GM06990 (cell line): Measurements from ENCODE around the gene ZBTB12.
"Not testable (repeated sequence)": the region's sequence is repeated elsewhere in the genome, so short reads cannot be mapped to it uniquely, and the experiment has no call there.

Experiments
- DNase-seq: peaks from one replicate; pipeline ENCODE4 v3.0.0-alpha.2; 2011; ENCODE audit not compliant: insufficient read length; ENCODE audit errors: extremely low read depth
- H3K27me3 ChIP-seq: replicated peaks from 2 replicates; pipeline ENCODE4 v1.6.0; 2011; ENCODE audit warnings: low read length; ENCODE audit not compliant: control insufficient read depth, insufficient read depth
- H3K36me3 ChIP-seq: 2 replicates; pipeline ENCODE4 v1.5.1; 2011; ENCODE audit warnings: low read length; ENCODE audit not compliant: control insufficient read depth, insufficient read depth
- H3K4me3 ChIP-seq: replicated peaks from 2 replicates; pipeline ENCODE4 v1.5.1; 2011; ENCODE audit warnings: low read depth, mild to moderate bottlenecking, control low read depth, low read length
- CTCF ChIP-seq: IDR thresholded peaks from 2 replicates; pipeline ENCODE4 v1.5.1; 2011; ENCODE audit warnings: low read length, control low read depth, mild to moderate bottlenecking, inconsistent platforms; ENCODE audit not compliant: insufficient read depth, poor library complexity, severe bottlenecking

Gene ZBTB12

DNA sequence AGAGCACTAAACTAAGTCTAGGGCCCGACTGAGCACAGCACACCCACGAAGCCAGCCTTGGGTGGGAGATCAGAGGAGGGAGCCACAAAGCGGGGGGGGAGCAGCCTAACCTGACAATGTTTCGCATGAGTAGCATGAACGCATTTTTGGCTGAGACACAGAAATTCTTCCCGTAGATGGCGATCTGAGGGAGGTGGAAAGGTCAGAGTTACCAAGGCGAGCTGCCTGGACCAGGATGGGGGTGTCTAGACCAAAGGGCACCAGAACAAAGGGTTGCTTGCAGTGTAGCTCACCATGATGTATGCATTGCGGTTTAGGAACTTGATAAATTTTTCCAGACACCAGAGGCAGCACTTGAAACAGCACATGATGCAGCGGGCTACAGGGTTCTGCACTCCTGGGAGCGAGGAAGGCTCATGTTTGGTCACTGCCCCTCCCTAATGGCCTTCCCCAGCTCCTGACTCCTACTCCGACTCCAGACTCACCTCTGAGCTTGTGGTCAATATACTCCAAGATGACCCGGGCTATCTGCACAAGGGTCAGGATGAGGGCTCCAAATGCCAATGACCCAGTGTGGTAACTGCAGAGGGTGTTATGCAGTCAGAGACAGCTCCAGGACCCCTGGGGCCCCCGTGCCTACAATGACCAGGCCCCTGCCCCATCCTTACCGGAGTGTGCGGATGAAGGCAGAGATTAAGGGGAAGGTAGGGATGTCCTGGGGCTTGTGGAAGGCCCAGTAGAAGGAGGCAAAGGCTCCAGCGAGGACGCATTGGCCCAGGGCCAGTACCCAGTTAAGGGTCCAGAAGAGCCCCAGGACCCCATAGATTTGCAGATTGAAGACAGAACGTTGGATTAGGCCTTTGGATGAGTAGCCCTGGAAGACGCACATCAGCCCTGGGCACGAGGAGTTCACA is 36.4 kb downstream of the ZBTB12 start:
- Histone ChIP-seq H3K4me3 (no peak overlapping the region), H3K36me3 (no peaks in the 10 kb centered on the region; the same call in 1 of the 2 replicates), H3K27me3 (no peaks in the 10 kb centered on the region; the same call in none of the 2 replicates)
- no peak for DNase-seq
- TF ChIP-seq CTCF = no peak

DNA sequence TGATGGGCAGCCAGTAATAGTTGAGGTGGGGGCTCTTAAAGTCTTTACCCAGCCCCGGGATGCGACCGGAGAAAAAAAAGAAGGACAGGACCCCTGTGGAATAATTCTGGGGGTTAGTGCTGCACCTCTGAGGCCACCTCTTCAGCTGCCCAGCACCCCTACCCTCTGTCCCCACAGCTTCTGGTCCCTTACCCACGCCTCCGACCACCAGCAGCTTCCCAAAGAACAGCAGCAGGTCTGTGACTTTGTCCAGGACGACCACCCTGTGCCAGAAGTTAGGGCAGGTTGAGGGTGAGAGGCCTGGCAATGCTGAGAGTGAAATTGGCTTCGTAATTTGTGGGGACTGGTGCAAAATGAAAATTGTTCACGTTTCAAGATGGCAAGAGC is 37.1 kb downstream of the ZBTB12 start:
- no peak for DNase-seq
- H3K36me3 ChIP-seq = peaks cover 2% of the 10 kb centered on the region
- no peak overlapping the region for H3K4me3 ChIP-seq
- no peak for TF ChIP-seq CTCF
- no peaks in the 10 kb centered on the region; the same call in 1 of the 2 replicates for H3K27me3 ChIP-seq

DNA sequence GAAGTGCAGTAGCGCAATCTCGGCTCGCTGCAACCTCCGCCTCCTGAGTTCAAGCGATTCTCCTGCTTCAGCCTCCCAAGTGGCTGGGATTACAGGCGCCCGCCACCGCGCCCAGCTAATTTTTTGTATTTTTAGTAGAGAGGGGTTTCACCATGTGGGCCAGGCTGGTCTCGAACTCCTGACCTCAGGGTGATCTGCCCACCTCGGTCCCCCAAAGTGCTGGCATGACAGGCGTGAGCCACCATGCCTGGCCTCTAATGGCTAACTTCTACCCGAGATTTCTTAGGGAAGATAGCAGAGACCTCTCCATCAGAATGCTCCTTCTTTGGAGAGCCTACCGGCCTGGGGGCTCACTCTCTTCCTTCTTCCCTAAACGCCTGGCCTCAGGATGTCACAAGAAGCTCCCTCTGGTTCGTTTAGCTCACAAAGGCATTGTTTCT is 37.7 kb downstream of the ZBTB12 start:
- H3K4me3 ChIP-seq = peak overlapping the region; percentile 77
- not testable (repeated sequence) for H3K36me3 ChIP-seq, H3K27me3 ChIP-seq, DNase-seq

- Histone ChIP-seq H3K36me3 (peaks cover 9% of the 10 kb centered on the region), H3K4me3 (peak within 1 kb of the TSS; percentile 77), H3K27me3 (no peaks in the 10 kb centered on the region; the same call in 1 of the 2 replicates)
- DNase-seq = peak; percentile 98
- no peak for TF ChIP-seq CTCF
These were observed 39.3 kb downstream of the ZBTB12 start, which contains the start of gene NEU1 for GRCh38 chr6:31862344-31863235. Gene NEU1 (minus strand): TSS chr6:31862821. CDS start chr6:31862776, 45 bp downstream.

GRCh38 chr6:31861919-31862343 is 40.0 kb downstream of the ZBTB12 start:
- Histone ChIP-seq H3K27me3 (no peaks in the 10 kb centered on the region; the same call in 1 of the 2 replicates), H3K4me3 (peak overlapping the region; percentile 76), H3K36me3 (peaks cover 9% of the 10 kb centered on the region)
- DNase-seq = no peak
- TF ChIP-seq CTCF = no peak
